Muscle of leg (tissue), 11 donors: ENCODE measurements around the gene CSF2RB. TPM values are rescaled to one million over a fixed set of nuclear protein-coding genes. Genes with fewer than 3 reads are reported as not detected.

Experiments used
- DNase-seq: peaks from one replicate; pipeline ENCODE4 v3.0.0; 2013
- H3K27ac ChIP-seq: one replicate; pipeline ENCODE4 v1.5.1; 2013; ENCODE audit warnings: mild to moderate bottlenecking, low read length, control low read depth
- H3K27me3 ChIP-seq: one replicate; pipeline ENCODE4 v1.6.1; 2013; ENCODE audit warnings: low read length; ENCODE audit not compliant: control insufficient read depth, insufficient read depth
- H3K36me3 ChIP-seq: one replicate; pipeline ENCODE4 v1.6.1; 2013; ENCODE audit warnings: low read length; ENCODE audit not compliant: control insufficient read depth, insufficient read depth
- H3K4me1 ChIP-seq: one replicate; pipeline ENCODE4 v1.6.1; 2013; ENCODE audit warnings: low read length; ENCODE audit not compliant: control insufficient read depth, insufficient read depth
- H3K4me3 ChIP-seq: one replicate; pipeline ENCODE4 v1.5.1; 2013; ENCODE audit warnings: low read length, control low read depth
- H3K9me3 ChIP-seq: replicated peaks from 2 replicates; pipeline ENCODE4 v1.6.1; 2013; ENCODE audit warnings: low read depth, low read length; ENCODE audit not compliant: control insufficient read depth
- WGBS: methylation state at CpG from one replicate; pipeline ENCODE4 v1.1.5; 2013; ENCODE audit warnings: missing lambda C conversion rate; ENCODE audit not compliant: insufficient coverage; 5-methylcytosine and 5-hydroxymethylcytosine counted together
- polyA plus RNA-seq, 8 donors: library from polyadenylated mRNA; unstranded; fragments of 120-200 nt; gene quantifications; one replicate each; pipeline versions ENCODE4 v1.2.1 to v1.2.3, GENCODE V29; 2013; ENCODE audit warnings: inconsistent platforms in 1 of 8, low replicate concordance in 1 of 8; ENCODE audit not compliant: insufficient read length in 8 of 8, insufficient read depth in 1 of 8
- total RNA-seq: library from RNA; stranded (reverse); fragments of 120-200 nt; gene quantifications from one replicate; pipeline ENCODE4 v1.2.4, GENCODE V29; 2013

CSF2RB gene
- total and polyA plus RNA-seq, 9 donors: 1.3 to 3.2 (median 2.1) TPM

DNA sequence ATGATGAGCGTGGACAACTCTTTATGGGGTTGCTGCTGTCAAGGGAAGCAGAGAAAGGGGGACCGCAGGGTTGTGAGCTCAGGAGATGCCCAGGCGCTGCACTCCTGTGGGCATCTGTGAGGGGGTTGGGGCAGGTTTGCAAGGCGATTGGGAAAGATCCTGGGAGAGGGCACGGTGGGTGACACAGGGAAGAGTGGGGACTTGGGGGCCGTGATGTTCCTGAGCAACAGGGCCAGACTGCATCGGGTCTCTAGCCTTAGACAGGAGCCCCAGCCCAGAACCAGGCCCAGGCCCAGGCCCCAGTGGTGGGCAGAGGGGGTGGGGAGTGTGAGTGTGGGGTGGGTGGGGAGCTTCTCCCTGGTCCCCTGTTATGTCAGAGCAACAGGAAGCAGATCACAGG lies 38.3 kb downstream of the CSF2RB start:
- 74% methylated on average over 7 of the region's 7 CpGs for WGBS
- Histone ChIP-seq H3K4me1 (no peaks in the 10 kb centered on the region), H3K36me3 (no peaks in the 10 kb centered on the region), H3K9me3 (no peaks in the 10 kb centered on the region), H3K4me3 (no peak overlapping the region), H3K27ac (no peak overlapping the region), H3K27me3 (peaks cover 3% of the 10 kb centered on the region)
- no peak for DNase-seq

GRCh38 chr22:36953239-36954080 lies 40.0 kb downstream of the CSF2RB start:
- 51% methylated on average over 8 of the region's 13 CpGs for WGBS
- no peak overlapping the region for H3K27ac ChIP-seq
- H3K36me3 ChIP-seq: no peaks in the 10 kb centered on the region
- H3K27me3 ChIP-seq: peaks cover 3% of the 10 kb centered on the region
- H3K4me1 ChIP-seq: no peaks in the 10 kb centered on the region
- no peaks in the 10 kb centered on the region for H3K9me3 ChIP-seq
- H3K4me3 ChIP-seq: no peak overlapping the region
- no peak for DNase-seq

DNA sequence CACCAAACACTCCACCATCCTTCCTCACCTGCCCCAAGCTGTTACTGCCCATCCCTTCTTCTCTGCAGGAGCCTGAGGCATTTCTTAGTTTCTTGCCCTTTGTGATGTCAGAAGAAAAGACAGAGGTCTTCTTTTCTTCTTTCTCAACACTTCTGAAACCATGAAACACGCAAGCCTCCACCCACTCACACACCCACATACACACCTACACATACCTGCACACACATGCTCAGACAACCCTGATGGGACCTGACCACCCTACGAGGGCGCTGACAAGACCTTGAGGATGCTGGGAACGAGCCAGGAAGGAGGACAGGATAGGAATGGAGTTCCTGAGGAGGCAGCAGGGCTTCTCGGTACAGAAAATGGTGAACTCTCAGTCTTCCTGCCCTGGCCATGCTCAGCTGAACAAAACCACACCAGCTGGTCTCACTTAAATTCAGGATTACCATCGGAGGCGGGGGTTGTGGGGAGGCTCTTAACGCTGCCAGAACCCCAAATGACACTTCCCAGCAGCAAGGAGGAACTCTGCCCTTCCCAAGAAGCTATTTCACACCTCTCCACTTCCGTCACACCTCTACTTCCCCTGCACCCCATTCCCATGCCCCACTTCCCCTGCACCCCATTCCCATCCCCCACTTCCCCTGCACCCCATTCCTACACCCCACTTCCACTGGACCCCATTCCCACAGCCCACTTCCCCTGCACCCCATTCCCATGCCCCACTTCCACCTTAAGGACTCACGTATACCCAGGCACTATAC lies 41.0 kb downstream of the CSF2RB start:
- Histone ChIP-seq H3K36me3 (no peaks in the 10 kb centered on the region), H3K27ac (no peak overlapping the region), H3K27me3 (peaks cover 4% of the 10 kb centered on the region), H3K9me3 (no peaks in the 10 kb centered on the region), H3K4me1 (no peaks in the 10 kb centered on the region), H3K4me3 (no peak overlapping the region)
- 10% methylated on average over 3 of the region's 10 CpGs for WGBS
- no peak for DNase-seq

DNA sequence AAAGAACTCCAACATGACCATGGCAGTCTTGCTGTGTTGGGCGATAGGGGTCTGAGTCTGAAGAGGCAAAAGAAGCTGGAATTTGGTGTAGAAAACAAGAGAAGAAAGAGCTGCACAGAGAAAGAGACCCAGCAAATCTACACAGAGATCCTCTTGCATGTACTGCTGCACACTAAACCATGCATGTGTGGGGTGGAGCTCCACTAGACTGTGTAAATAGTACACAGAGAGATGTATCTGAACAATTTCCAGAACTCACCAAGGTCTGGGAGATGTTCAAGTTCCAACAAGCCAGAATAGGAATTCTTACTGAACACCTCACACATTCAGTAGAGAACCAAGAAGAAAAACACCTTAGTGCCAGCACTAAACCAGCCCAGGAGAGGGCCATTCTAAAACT lies 42.3 kb downstream of the CSF2RB start:
- WGBS: 86% methylated on average over 1 of the region's 1 CpG
- Histone ChIP-seq H3K4me3 (no peak overlapping the region), H3K4me1 (no peaks in the 10 kb centered on the region), H3K36me3 (no peaks in the 10 kb centered on the region), H3K9me3 (no peaks in the 10 kb centered on the region), H3K27me3 (peaks cover 10% of the 10 kb centered on the region), H3K27ac (no peak overlapping the region)
- DNase-seq: no peak

- H3K36me3 ChIP-seq: no peaks in the 10 kb centered on the region
- no peaks in the 10 kb centered on the region for H3K9me3 ChIP-seq
- no peak overlapping the region for H3K4me3 ChIP-seq
- WGBS: no CpG with 5 or more reads among the region's 2 CpGs
- DNase-seq: no peak
- no peaks in the 10 kb centered on the region for H3K4me1 ChIP-seq
- no peak overlapping the region for H3K27ac ChIP-seq
- peaks cover 12% of the 10 kb centered on the region for H3K27me3 ChIP-seq
Observed at GRCh38 chr22:36958366-36958765, 44.9 kb downstream of the CSF2RB start.

DNA sequence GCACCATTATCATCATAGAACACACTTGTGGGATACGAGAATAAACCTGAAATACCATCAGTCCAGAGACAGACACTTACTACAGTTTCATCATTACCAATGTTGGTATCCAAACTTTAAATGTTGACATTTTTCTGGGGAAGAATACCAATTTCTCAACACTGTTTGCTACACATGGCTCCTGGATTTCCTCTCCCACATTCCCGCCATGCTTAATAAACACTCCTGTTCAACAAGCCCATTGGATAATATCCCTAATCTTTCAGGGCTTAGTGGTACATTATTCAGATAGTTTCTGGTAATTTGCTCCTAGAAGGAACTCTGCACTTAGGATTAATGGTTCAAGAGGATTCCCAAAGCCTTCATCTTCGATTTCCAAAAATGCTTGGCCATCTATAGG lies 48.2 kb downstream of the CSF2RB start:
- H3K27ac ChIP-seq: no peak overlapping the region
- H3K4me3 ChIP-seq: no peak overlapping the region
- 80% methylated on average over 1 of the region's 3 CpGs for WGBS
- no peaks in the 10 kb centered on the region for H3K4me1 ChIP-seq
- DNase-seq: no peak
- H3K36me3 ChIP-seq: no peaks in the 10 kb centered on the region
- H3K27me3 ChIP-seq: peaks cover 19% of the 10 kb centered on the region
- no peaks in the 10 kb centered on the region for H3K9me3 ChIP-seq

GRCh38 chr22:36963302-36963701 lies 49.9 kb downstream of the CSF2RB start:
- no peak for DNase-seq
- WGBS: 9% methylated on average over 1 of the region's 2 CpGs
- Histone ChIP-seq H3K27ac (no peak overlapping the region), H3K36me3 (no peaks in the 10 kb centered on the region), H3K4me3 (no peak overlapping the region), H3K27me3 (peaks cover 21% of the 10 kb centered on the region), H3K4me1 (no peaks in the 10 kb centered on the region), H3K9me3 (no peaks in the 10 kb centered on the region)

DNA sequence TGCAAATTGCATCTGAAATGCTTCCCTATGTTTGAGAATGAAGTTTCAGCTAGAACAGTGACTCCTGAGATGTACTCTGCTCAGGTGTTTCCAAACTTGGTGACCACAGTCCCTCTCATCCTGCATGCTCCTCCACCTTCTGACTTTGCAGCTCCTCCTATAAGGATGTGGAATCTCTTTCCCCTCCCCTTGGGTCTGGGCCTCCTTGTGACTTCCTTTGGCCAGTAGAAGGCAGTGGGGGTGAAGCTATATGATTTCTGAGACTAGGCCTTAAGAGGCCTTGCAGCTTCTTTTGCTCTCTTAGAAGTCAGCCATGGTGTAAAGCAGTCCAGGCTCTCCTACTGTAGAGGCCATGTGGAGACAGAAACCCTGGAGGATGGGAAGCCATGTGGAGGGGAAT lies 50.7 kb downstream of the CSF2RB start:
- Histone ChIP-seq H3K27me3 (peaks cover 21% of the 10 kb centered on the region), H3K9me3 (no peaks in the 10 kb centered on the region), H3K36me3 (no peaks in the 10 kb centered on the region), H3K27ac (no peak overlapping the region), H3K4me3 (no peak overlapping the region), H3K4me1 (no peaks in the 10 kb centered on the region)
- DNase-seq: no peak

DNA sequence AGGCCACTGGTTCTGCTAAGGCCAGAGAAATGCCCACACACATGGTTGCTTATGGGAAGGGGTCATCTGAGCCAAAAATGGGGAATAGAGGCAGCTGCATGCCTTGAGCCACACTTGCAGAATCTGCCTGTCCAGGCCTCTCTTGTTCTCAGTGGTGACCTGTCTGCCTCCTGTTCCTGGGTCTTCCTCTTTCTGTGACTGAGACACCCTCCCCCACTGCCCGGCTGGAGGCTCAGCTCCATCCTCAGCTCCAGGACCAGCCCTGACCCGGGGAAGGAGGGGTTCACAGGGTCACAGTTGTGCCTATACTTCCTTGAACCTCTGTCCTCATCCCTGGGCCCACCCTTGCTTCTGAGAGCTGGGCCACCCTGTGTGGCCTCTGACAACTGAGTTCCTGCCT lies 52.3 kb downstream of the CSF2RB start:
- peaks cover 13% of the 10 kb centered on the region for H3K27me3 ChIP-seq
- no peak for DNase-seq
- 48% methylated on average over 2 of the region's 2 CpGs for WGBS
- no peaks in the 10 kb centered on the region for H3K9me3 ChIP-seq
- H3K27ac ChIP-seq: no peak overlapping the region
- no peaks in the 10 kb centered on the region for H3K4me1 ChIP-seq
- H3K36me3 ChIP-seq: no peaks in the 10 kb centered on the region
- H3K4me3 ChIP-seq: no peak overlapping the region

DNA sequence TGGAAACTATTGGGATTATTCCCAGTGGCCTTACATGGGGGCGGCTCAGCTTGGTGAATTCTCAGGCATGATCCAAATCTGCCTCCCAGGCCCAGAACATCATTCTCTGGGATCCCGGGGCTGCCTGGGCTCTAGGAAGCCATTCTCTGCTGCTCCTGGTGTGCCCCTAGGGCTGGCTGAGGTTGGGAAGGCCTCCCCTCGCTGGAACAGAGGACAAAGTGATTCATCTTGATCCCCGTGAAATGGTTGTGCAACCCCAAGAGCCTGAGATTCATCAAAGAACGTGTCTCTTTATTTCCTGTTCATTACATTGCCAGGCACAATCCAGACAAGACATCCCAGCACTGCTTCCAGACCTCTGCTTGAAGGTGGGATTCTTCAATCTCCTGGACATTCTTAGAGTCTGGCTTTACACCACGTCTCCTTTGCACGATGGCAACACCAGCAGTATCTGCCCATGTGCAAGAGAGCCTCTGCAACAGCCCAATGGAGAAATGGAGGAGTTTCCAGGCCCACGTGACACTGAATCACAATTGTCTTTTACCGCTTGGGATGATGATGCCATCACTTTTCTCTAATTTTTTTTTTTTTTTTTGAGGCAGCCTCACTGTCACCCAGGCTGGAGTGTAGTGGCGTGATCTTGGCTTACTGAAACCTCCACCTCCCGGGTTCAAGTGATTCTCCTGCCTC lies 53.6 kb downstream of the CSF2RB start:
- 61% methylated on average over 6 of the region's 11 CpGs for WGBS
- Histone ChIP-seq H3K4me3 (no peak overlapping the region), H3K27ac (no peak overlapping the region), H3K36me3 (no peaks in the 10 kb centered on the region), H3K4me1 (no peaks in the 10 kb centered on the region), H3K9me3 (no peaks in the 10 kb centered on the region), H3K27me3 (peaks cover 17% of the 10 kb centered on the region)
- DNase-seq: no peak
